HG02571 (cell line): ENCODE data around the gene GABBR2.

Source experiments
- ATAC-seq: cut with Tn5 transposase; IDR thresholded peaks from one replicate; pipeline ENCODE4 v1.9.1; 2021; ENCODE audit warnings: mild to moderate bottlenecking, moderate library complexity; ENCODE audit not compliant: unreplicated experiment

Gene GABBR2

GRCh38 chr9:98359569-98359968 is 349.2 kb downstream of the GABBR2 start:
- ATAC-seq = no peak

- ATAC-seq = no peak
Observed at GRCh38 chr9:98357921-98358535, 350.7 kb downstream of the GABBR2 start.

GRCh38 chr9:98356953-98357690 is 351.6 kb downstream of the GABBR2 start:
- ATAC-seq = no peak

- ATAC-seq = no peak
Observed at GRCh38 chr9:98356326-98356725, 352.4 kb downstream of the GABBR2 start.

GRCh38 chr9:98351370-98351769 is 357.4 kb downstream of the GABBR2 start:
- no peak for ATAC-seq

- no peak for ATAC-seq
Observed at GRCh38 chr9:98347642-98348041, 361.1 kb downstream of the GABBR2 start.

- ATAC-seq = no peak
Observed at GRCh38 chr9:98345011-98345410, 363.7 kb downstream of the GABBR2 start.

GRCh38 chr9:98344581-98344980 is 364.2 kb downstream of the GABBR2 start:
- ATAC-seq = no peak

GRCh38 chr9:98342820-98343210 is 365.9 kb downstream of the GABBR2 start:
- no peak for ATAC-seq

- ATAC-seq = no peak
Observed at GRCh38 chr9:98342098-98342819, 366.5 kb downstream of the GABBR2 start.

- no peak for ATAC-seq
Observed at GRCh38 chr9:98341157-98342097, 367.3 kb downstream of the GABBR2 start.

- no peak for ATAC-seq
Observed at GRCh38 chr9:98339987-98340800, 368.5 kb downstream of the GABBR2 start.

GRCh38 chr9:98335661-98336060 is 373.1 kb downstream of the GABBR2 start:
- ATAC-seq = no peak

- no peak for ATAC-seq
Observed at GRCh38 chr9:98334796-98335195, 373.9 kb downstream of the GABBR2 start.

GRCh38 chr9:98333703-98334582 is 374.8 kb downstream of the GABBR2 start:
- no peak for ATAC-seq

GRCh38 chr9:98332405-98332831 is 376.3 kb downstream of the GABBR2 start:
- no peak for ATAC-seq

- no peak for ATAC-seq
Observed at GRCh38 chr9:98331536-98332259, 377.0 kb downstream of the GABBR2 start.

GRCh38 chr9:98330831-98331230 is 377.9 kb downstream of the GABBR2 start:
- no peak for ATAC-seq
